Stimulated activated CD8-positive, alpha-beta memory T cell treated with anti-CD3 and anti-CD28 coated beads, Interleukin-15, amount 100 ng/mL, for 1 hour (primary cell): ENCODE measurements around the gene IRGM.
"Not testable (repeated sequence)": the region's sequence is repeated elsewhere in the genome, so short reads cannot be mapped to it uniquely, and the experiment has no call there.

Experiments
- DNase-seq: peaks from one replicate; pipeline ENCODE4 v3.0.0-alpha.2; 2020; ENCODE audit warnings: low read depth

The IRGM gene, protein sequence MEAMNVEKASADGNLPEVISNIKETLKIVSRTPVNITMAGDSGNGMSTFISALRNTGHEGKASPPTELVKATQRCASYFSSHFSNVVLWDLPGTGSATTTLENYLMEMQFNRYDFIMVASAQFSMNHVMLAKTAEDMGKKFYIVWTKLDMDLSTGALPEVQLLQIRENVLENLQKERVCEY

GRCh38 chr5:150846308-150846653, at the start of gene IRGM:
TSS of gene IRGM (plus strand) at chr5:150846521. CDS start at chr5:150848124, 1,603 bp downstream.
- DNase-seq = not testable (repeated sequence)

GRCh38 chr5:150797384-150797783, 48.9 kb upstream of the IRGM start:
- no peak for DNase-seq

- no peak for DNase-seq
Measured at GRCh38 chr5:150801117-150801927, 45.0 kb upstream of the IRGM start.

- no peak for DNase-seq
Measured at GRCh38 chr5:150804388-150804787, 41.9 kb upstream of the IRGM start.

DNA sequence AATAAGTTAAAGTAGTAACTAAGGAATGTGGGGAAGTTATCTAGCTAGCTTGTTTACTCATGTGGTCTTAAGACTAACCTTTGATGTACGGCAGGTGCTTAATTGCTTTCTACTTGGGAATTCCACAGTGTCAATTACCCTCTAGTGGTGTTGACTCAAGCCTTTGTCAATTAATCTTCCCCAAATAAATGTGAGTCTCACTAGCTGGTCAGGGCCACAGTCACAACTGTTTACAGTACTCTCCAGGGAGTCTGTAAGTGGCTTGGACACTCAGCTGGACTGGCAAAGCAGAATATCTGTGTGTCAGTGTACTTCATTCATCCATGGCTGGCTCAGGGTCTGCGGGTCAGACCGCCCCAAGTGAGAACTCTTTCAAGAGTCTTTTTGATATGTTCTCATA, 37.0 kb upstream of the IRGM start:
- DNase-seq = no peak

DNA sequence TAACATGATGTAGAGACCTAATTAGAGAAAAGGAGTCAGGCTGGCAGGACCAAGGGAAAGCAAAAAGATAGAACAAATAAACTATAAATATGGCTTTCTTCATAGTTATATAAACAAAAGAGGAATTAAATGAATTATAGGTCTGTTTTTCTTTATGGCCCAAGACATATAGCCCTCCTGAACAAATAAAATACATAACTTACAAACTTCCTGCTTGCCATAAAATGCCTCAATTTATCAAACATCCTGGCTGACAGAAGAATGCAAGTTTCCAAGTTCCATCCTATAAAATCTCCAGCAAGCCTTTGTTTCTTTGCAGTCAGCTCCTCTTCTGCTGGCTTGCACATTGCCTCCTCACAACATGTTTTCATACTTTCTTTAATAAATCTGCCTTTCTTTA, 31.3 kb upstream of the IRGM start:
- DNase-seq = no peak

- DNase-seq = no peak
Measured at GRCh38 chr5:150816946-150817345, 29.4 kb upstream of the IRGM start.

DNA sequence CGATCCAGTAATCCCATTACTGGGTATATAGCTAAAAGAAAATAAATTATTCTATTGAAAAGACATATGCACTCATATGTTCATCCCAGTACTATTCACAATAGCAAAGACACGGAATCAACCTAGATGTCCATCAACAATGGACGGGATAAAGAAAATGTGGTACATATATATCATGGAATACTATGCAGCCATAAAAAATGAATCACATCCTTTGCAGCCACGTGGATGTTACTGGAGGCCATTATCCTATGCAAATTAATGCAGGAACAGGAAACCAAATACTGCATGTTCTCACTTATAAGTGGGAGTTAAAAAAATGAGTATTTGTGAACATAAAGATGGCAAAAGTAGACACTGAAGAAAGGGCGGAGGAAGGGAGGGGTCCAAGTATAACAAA, 16.6 kb upstream of the IRGM start:
- no peak for DNase-seq

DNA sequence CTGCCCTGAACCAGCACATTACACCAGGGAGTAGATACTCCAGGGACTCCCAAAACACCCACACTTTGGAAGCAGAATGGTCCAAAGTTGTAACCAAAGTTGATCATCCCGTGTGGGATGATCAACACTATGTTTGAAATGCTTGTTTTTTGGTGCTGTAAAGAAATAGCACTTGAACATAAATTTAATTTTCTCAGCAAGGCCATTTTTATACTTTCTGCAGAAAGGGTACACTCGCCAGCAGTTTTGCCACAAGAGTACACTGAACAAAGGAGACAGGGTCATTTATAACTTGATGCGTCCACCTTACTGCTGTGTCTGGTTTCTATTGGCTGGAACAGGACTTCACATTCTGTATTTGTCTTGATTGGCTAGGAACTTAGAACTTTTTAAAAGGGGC, 14.5 kb upstream of the IRGM start:
- DNase-seq = not testable (repeated sequence)

DNA sequence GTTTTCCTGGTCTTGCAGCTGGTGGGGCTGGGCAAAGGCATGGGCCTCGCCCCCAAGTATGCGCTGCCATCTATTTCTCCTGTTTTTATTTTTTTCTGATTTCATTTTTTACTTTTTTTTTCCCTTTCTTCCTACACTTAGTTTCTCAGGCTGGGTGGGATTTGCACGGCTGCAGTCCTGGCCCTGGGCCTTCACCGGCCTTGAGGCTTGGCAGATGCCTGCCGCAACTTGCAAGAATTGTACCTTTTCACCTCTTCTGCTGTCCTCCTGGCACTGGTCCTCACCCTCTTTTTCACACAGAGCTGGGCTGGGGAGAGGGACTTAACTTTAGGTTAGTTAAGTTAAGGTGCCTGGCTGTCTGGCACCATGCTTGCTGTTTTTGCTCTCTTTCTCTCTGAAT, 10.3 kb upstream of the IRGM start:
- no peak for DNase-seq

DNA sequence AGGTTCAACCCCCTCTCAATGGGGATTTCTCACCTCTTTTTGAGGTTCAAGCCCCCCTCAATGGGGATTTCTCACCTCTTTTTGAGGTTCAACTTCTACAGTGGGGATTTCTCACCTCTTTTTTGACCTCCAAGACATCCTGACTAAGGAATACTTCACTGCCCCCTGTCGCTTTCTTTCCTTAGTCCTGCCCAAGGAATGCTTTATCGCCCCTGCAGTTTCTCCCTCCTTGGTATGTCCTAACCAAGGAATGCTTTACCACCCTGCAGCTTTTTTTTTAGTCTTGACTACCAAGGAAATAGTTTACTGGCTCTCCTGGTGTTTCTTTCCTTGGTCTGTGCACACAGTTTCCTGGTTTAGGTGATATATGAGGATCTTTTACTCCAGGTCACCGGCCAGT, 9.6 kb upstream of the IRGM start:
- no peak for DNase-seq

DNA sequence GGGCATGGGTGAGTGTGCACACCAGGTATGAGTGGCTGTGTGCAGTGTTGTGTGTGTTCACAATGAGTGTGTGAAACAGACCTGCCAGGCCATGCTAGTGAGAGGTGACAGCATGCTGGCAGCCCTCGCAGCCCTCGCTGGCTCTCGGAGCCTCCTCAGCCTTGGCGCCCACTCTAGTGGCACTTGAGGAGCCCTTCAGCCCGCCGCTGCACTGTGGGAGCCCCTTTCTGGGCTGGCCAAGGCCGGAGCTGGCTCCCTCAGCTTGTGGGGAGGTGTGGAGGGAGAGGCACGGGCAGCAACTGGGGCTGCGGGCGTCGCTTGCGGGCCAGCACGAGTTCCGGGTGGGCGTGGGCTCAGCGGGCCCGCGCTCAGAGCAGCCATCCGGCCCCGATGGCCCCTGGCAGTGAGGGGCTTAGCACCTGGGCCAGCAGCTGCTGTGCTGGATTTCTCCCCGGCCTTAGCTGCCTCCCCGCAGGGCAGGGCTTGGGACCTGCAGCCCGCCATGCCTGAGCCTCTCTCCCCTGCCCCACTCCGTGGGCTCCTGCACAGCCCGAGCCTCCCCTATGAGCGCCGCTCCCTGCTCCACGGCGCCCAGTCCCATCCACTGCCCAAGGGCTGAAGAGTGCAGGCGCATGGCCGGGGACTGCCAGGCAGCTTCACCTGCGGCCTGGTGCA, 999 bp upstream of the IRGM start:
- DNase-seq = not testable (repeated sequence)

GRCh38 chr5:150846654-150847333, 473 bp downstream of the IRGM start:
- DNase-seq = peak; percentile 28

- no peak for DNase-seq
Measured at GRCh38 chr5:150847334-150847695, 994 bp downstream of the IRGM start.

GRCh38 chr5:150848271-150848670, 1.9 kb downstream of the IRGM start:
- no peak for DNase-seq

DNA sequence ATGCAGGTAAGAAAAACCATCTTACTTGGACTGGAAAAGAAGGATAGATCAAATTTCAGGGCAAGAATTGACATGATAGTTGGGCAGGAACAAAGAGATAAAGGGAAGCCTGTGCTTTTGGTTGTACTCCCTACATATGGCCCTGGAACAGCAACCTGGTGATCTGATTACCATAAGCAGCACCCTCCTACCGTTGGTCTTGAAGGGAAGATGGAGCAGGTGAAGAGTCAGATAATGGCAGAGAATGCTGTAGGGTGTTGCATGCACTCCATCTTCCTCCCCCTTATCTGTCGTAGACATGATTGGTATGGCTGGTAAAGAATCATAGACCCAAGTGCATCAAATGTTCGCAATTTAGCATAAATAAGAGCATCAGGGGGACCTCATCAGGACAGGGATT, 4.7 kb downstream of the IRGM start:
- DNase-seq = no peak

GRCh38 chr5:150853561-150853960, 7.2 kb downstream of the IRGM start:
- DNase-seq = no peak

GRCh38 chr5:150856700-150857099, 10.4 kb downstream of the IRGM start:
- DNase-seq = not testable (repeated sequence)

GRCh38 chr5:150860246-150860821, 14.0 kb downstream of the IRGM start:
- no peak for DNase-seq

- no peak for DNase-seq
Measured at GRCh38 chr5:150862070-150862469, 15.7 kb downstream of the IRGM start.

DNA sequence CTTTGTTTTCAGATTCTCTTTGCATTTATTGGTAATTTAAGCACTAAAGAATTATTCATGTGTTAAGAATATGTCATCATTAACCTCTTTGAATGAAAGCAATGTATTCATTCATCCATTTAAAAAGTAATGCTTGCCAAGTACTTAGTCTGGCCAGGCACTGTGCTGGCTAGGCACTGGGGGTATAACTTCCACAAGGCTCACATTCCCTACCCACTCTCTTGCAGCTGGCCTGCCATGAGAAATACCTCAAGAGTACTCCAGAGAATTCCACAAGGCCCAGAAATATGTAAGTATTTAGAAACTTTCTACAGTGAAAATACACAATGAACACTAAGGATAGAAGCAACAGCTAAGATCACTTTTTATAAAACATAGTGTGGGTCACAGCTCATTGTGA, 33.0 kb downstream of the IRGM start:
- no peak for DNase-seq
